H9 (cell line): ENCODE results near the gene ZNF611. TPM values are rescaled to one million over a fixed set of nuclear protein-coding genes. Genes with fewer than 3 reads are reported as not detected.
"Not testable (repeated sequence)": the region's sequence is repeated elsewhere in the genome, so short reads cannot be mapped to it uniquely, and the experiment has no call there.

Experiments used
- DNase-seq: peaks from one replicate; pipeline ENCODE4 v3.0.0-alpha.2; 2017
- H2AFZ ChIP-seq: one replicate; pipeline ENCODE4 v1.6.1; 2013; ENCODE audit warnings: mild to moderate bottlenecking, low read length, control low read depth, moderate library complexity
- H2AK5ac ChIP-seq: 2 replicates; pipeline ENCODE4 v1.6.1; 2013; ENCODE audit warnings: low read length, control low read depth, mixed read lengths; ENCODE audit not compliant: insufficient read length
- H2BK120ac ChIP-seq: one replicate; pipeline ENCODE4 v1.6.1; 2013; ENCODE audit warnings: low read depth, mild to moderate bottlenecking, low read length, control low read depth, inconsistent platforms; ENCODE audit not compliant: poor library complexity, severe bottlenecking
- H2BK12ac ChIP-seq: 2 replicates; pipeline ENCODE4 v1.6.1; 2013; ENCODE audit warnings: low read length, control low read depth, mixed read lengths, low read depth; ENCODE audit not compliant: insufficient read length
- H2BK15ac ChIP-seq: 2 replicates; pipeline ENCODE4 v1.6.1; 2013; ENCODE audit warnings: low read depth, low read length, control low read depth
- H2BK20ac ChIP-seq: one replicate; pipeline ENCODE4 v1.6.1; 2013; ENCODE audit warnings: low read depth, mild to moderate bottlenecking, low read length, control low read depth, inconsistent platforms; ENCODE audit not compliant: poor library complexity, severe bottlenecking
- H2BK5ac ChIP-seq: 2 replicates; pipeline ENCODE4 v1.6.1; 2013; ENCODE audit warnings: low read length, control low read depth, mixed read lengths; ENCODE audit not compliant: insufficient read length
- H3K14ac ChIP-seq: 2 replicates; pipeline ENCODE4 v1.6.1; 2013; ENCODE audit warnings: low read length, control low read depth; ENCODE audit not compliant: insufficient read depth
- H3K18ac ChIP-seq: 2 replicates; pipeline ENCODE4 v1.6.1; 2013; ENCODE audit warnings: low read depth, mild to moderate bottlenecking, mixed read lengths, low read length, control low read depth; ENCODE audit not compliant: insufficient read length
- H3K23ac ChIP-seq: 2 replicates; pipeline ENCODE4 v1.6.1; 2013; ENCODE audit warnings: low read length, control low read depth, mixed read lengths, low read depth; ENCODE audit not compliant: insufficient read length
- H3K23me2 ChIP-seq: 2 replicates; pipeline ENCODE4 v1.6.1; 2013; ENCODE audit warnings: low read depth, mild to moderate bottlenecking, mixed read lengths, low read length, control low read depth; ENCODE audit not compliant: insufficient read length, poor library complexity, severe bottlenecking
- H3K27ac ChIP-seq: 2 replicates; pipeline ENCODE4 v1.5.1; 2013; ENCODE audit warnings: low read length, control low read depth, mixed read lengths, low read depth; ENCODE audit not compliant: insufficient read length
- H3K27me3 ChIP-seq: 2 replicates; pipeline ENCODE4 v1.6.1; 2013; ENCODE audit warnings: low read length, control low read depth, inconsistent platforms; ENCODE audit not compliant: insufficient read depth
- H3K4ac ChIP-seq: 2 replicates; pipeline ENCODE4 v1.6.1; 2013; ENCODE audit warnings: low read depth, mild to moderate bottlenecking, control low read depth, inconsistent platforms, low read length, moderate library complexity
- H3K4me1 ChIP-seq: 2 replicates; pipeline ENCODE4 v1.6.1; 2013; ENCODE audit warnings: low read length, control low read depth, inconsistent platforms; ENCODE audit not compliant: insufficient read depth
- H3K4me2 ChIP-seq: 2 replicates; pipeline ENCODE4 v1.6.1; 2013; ENCODE audit warnings: low read length, control low read depth, mixed read lengths; ENCODE audit not compliant: insufficient read length, insufficient read depth
- H3K56ac ChIP-seq: 2 replicates; pipeline ENCODE4 v1.6.1; 2013; ENCODE audit warnings: low read depth, mild to moderate bottlenecking, mixed read lengths, low read length, control low read depth; ENCODE audit not compliant: insufficient read length
- H3K79me1 ChIP-seq: 2 replicates; pipeline ENCODE4 v1.6.1; 2013; ENCODE audit warnings: low read depth, mild to moderate bottlenecking, moderate library complexity, low read length, control low read depth, inconsistent platforms; ENCODE audit not compliant: insufficient read depth, poor library complexity, severe bottlenecking
- H3K79me2 ChIP-seq: 2 replicates; pipeline ENCODE4 v1.6.1; 2013; ENCODE audit warnings: low read length, control low read depth, inconsistent platforms; ENCODE audit not compliant: insufficient read depth
- H3K9ac ChIP-seq: 2 replicates; pipeline ENCODE4 v1.6.1; 2013; ENCODE audit warnings: low read length, control low read depth, mixed read lengths; ENCODE audit not compliant: insufficient read length; ENCODE audit errors: extremely low read depth
- H3K9me3 ChIP-seq: one replicate; pipeline ENCODE4 v1.6.1; 2013; ENCODE audit warnings: low read depth, low read length, inconsistent platforms; ENCODE audit not compliant: control insufficient read depth
- H3T11ph ChIP-seq: one replicate; pipeline ENCODE4 v1.6.1; 2013; ENCODE audit warnings: mild to moderate bottlenecking, low read length, control low read depth, inconsistent platforms
- H4K20me1 ChIP-seq: one replicate; pipeline ENCODE4 v1.6.1; 2013; ENCODE audit not compliant: control insufficient read depth, insufficient read length, insufficient read depth
- H4K5ac ChIP-seq: 2 replicates; pipeline ENCODE4 v1.6.1; 2013; ENCODE audit warnings: low read depth, mild to moderate bottlenecking, mixed read lengths, low read length, control low read depth; ENCODE audit not compliant: insufficient read length
- H4K8ac ChIP-seq: replicated peaks from 2 replicates; pipeline ENCODE4 v1.6.1; 2013; ENCODE audit warnings: low read length, control low read depth, mixed read lengths, low read depth; ENCODE audit not compliant: insufficient read length
- H4K91ac ChIP-seq: 2 replicates; pipeline ENCODE4 v1.6.1; 2013; ENCODE audit warnings: low read depth, mild to moderate bottlenecking, moderate library complexity, mixed read lengths, low read length, control low read depth; ENCODE audit not compliant: insufficient read length
- H3K27ac Mint-ChIP-seq, 3 experiments: 2 replicates in 2 of 3; 3 replicates in 1 of 3; pipeline ENCODE4 v1.8.0; 2020 to 2021; ENCODE audit warnings: mixed read lengths in 3 of 3, mild to moderate bottlenecking in 1 of 3, moderate library complexity in 1 of 3
- H3K27me3 Mint-ChIP-seq: 2 replicates; pipeline ENCODE4 v1.8.0; 2021; ENCODE audit warnings: low read depth, mild to moderate bottlenecking, moderate library complexity, mixed read lengths
- H3K36me3 Mint-ChIP-seq, 3 experiments: 2 replicates in 2 of 3; 3 replicates in 1 of 3; pipeline ENCODE4 v1.8.0; 2020 to 2021; ENCODE audit warnings: low read depth in 3 of 3, mixed read lengths in 3 of 3; ENCODE audit not compliant: insufficient read depth in 1 of 3
- H3K4me1 Mint-ChIP-seq, 2 experiments: 2 replicates each; pipeline ENCODE4 v1.8.0; 2020; ENCODE audit warnings: mixed read lengths in 2 of 2
- H3K4me3 Mint-ChIP-seq, 2 experiments: 2 replicates in 1 of 2; 3 replicates in 1 of 2; pipeline ENCODE4 v1.8.0; 2020 to 2021; ENCODE audit warnings: mild to moderate bottlenecking in 2 of 2, mixed read lengths in 2 of 2, moderate library complexity in 1 of 2
- H3K9me3 Mint-ChIP-seq, 2 experiments: 2 replicates in 1 of 2; 3 replicates in 1 of 2; pipeline ENCODE4 v1.8.0; 2020; ENCODE audit warnings: mild to moderate bottlenecking in 2 of 2, mixed read lengths in 2 of 2, moderate library complexity in 1 of 2
- whole genome bisulfite sequencing: extraction: QIAGEN DNeasy Blood & Tissue Kit; methylation state at CpG from one replicate; pipeline ENCODE4 v1.1.7; 2013; ENCODE audit warnings: missing lambda C conversion rate, low lambda C conversion rate, mixed read lengths; ENCODE audit not compliant: insufficient read length; ENCODE audit errors: extremely low coverage; 5-methylcytosine and 5-hydroxymethylcytosine counted together
- total RNA-seq: library from RNA; stranded (reverse); gene quantifications from 2 replicates; pipeline ENCODE4 v1.2.1, GENCODE V29; 2021

ZNF611 gene
- total RNA-seq, 1 experiment from 2014 or later, result 25.6 TPM

DNA sequence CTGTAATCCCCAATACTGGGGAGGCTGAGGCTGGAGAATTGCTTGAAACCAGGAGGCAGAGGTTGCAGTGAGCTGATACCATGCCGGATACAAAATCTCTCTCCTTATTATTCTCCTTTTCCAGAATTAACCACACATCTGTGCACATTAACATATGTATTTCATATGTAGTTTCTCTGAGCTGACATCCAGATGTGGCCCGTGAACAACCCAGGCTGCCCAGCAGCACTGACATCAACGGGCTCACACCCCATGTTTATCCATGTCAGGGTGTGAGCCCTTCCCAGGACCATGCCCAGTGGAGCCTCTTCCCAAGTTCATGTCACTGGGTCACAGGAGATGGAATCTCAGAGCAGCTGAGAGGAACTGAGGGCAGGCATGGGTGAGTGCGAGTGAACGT is 19.5 kb downstream of the ZNF611 start:
- H2AFZ ChIP-seq, H3K23me2 ChIP-seq, H2BK12ac ChIP-seq, H3K9me3 ChIP-seq, H2BK5ac ChIP-seq, H3K27ac ChIP-seq, H3K4me2 ChIP-seq, DNase-seq, H4K91ac ChIP-seq, H2AK5ac ChIP-seq, H3K56ac ChIP-seq, H3T11ph ChIP-seq, H3K23ac ChIP-seq, H3K27me3 ChIP-seq, H3K4me1 ChIP-seq, H3K79me2 ChIP-seq, H3K27ac Mint-ChIP-seq, H3K79me1 ChIP-seq, H2BK20ac ChIP-seq, H3K9ac ChIP-seq, H3K14ac ChIP-seq, H3K4ac ChIP-seq, H3K18ac ChIP-seq, H2BK120ac ChIP-seq, H4K8ac ChIP-seq, H4K20me1 ChIP-seq, H2BK15ac ChIP-seq, H4K5ac ChIP-seq: not testable (repeated sequence)
- peaks cover 55 to 75% (median 63%) of the 10 kb centered on the region in 3 experiments for H3K36me3 Mint-ChIP-seq
- H3K4me1 Mint-ChIP-seq, result peaks cover 27 to 35% of the 10 kb centered on the region in 2 experiments
- peaks cover 12 to 17% of the 10 kb centered on the region in 2 experiments for H3K9me3 Mint-ChIP-seq
- peaks cover 54% of the 10 kb centered on the region for H3K27me3 Mint-ChIP-seq
- WGBS, result no CpG with 5 or more reads among the region's 5 CpGs
- peak overlapping the region; percentile 44 to 63; a peak in 1 of 5 replicates for H3K4me3 Mint-ChIP-seq

DNA sequence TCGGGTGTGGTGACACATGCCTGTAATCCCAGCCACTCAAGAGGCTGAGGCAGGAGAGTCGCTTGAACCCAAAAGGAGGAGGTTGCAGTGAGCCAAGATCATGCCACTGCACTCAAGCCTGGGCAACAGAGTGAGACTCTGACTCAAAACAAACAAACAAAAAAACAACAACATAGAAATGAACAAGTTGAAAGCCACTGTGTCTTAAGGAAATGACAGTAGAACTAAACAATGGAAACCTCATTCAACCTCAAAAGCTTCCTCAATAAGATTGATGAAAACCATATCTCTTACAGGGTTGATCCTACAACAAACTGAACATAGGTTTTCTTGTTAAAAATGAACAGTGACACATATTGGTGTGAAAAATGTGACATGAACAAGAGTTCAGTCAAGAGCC is 21.8 kb downstream of the ZNF611 start:
- not testable (repeated sequence) for H2BK5ac ChIP-seq, H3K23ac ChIP-seq, H2BK20ac ChIP-seq, H4K20me1 ChIP-seq, H3K27me3 ChIP-seq, H3T11ph ChIP-seq, H3K56ac ChIP-seq, H4K5ac ChIP-seq, H3K9me3 ChIP-seq, H3K27ac Mint-ChIP-seq, H2BK12ac ChIP-seq, H3K27ac ChIP-seq, H3K23me2 ChIP-seq, H3K18ac ChIP-seq, H3K4me3 Mint-ChIP-seq, H3K4me1 ChIP-seq, H2AFZ ChIP-seq, H2AK5ac ChIP-seq, H3K14ac ChIP-seq, H3K4me2 ChIP-seq, H3K79me2 ChIP-seq, H3K79me1 ChIP-seq, H3K4ac ChIP-seq, H4K8ac ChIP-seq, H3K9me3 Mint-ChIP-seq, H4K91ac ChIP-seq, DNase-seq, H3K9ac ChIP-seq, H2BK15ac ChIP-seq, H2BK120ac ChIP-seq
- peaks cover 45 to 75% (median 47%) of the 10 kb centered on the region in 3 experiments for H3K36me3 Mint-ChIP-seq
- no CpG with 5 or more reads among the region's 2 CpGs for WGBS
- H3K4me1 Mint-ChIP-seq, result peaks cover 27 to 30% of the 10 kb centered on the region in 2 experiments
- H3K27me3 Mint-ChIP-seq, result peaks cover 34% of the 10 kb centered on the region
